Activated B cell treated with CpG ODN at 0.5 μM for 24 hours (primary cell): ENCODE data around the gene PELI2. TPM values are rescaled to one million over a fixed set of nuclear protein-coding genes. Genes with fewer than 3 reads are reported as not detected.

Experiments
- ATAC-seq: fragments of 200-7000 bp; cut with Tn5 transposase; one replicate; pipeline ENCODE4 v1.10.0; 2021; ENCODE audit warnings: low read depth, mild to moderate bottlenecking, moderate library complexity
- CTCF ChIA-PET: fragments of 350-600 bp; sonication (Branson Sonifier 250); formaldehyde crosslinking; loops from one replicate; lab custom pipeline; 2021; ENCODE audit warnings: antibody characterized with exemption; lab: Charles Lee
- POLR2A ChIA-PET: fragments of 350-600 bp; sonication (Branson Sonifier 250); formaldehyde crosslinking; loops from one replicate; lab custom pipeline; 2021; ENCODE audit warnings: antibody characterized with exemption; lab: Charles Lee
- DNase-seq: peaks from one replicate; pipeline ENCODE4 v3.0.0; 2022
- H3K27ac Mint-ChIP-seq: one replicate; pipeline ENCODE4 v1.8.0; 2020; ENCODE audit warnings: mixed read lengths
- H3K27me3 Mint-ChIP-seq: one replicate; pipeline ENCODE4 v1.8.0; 2021; ENCODE audit warnings: mixed read lengths
- H3K36me3 Mint-ChIP-seq: one replicate; pipeline ENCODE4 v1.8.0; 2021; ENCODE audit warnings: low read depth, mixed read lengths
- H3K4me1 Mint-ChIP-seq: one replicate; pipeline ENCODE4 v1.8.0; 2021; ENCODE audit warnings: mixed read lengths
- H3K4me3 Mint-ChIP-seq: one replicate; pipeline ENCODE4 v1.8.0; 2020; ENCODE audit warnings: mild to moderate bottlenecking, mixed read lengths
- H3K9me3 Mint-ChIP-seq: one replicate; pipeline ENCODE4 v1.8.0; 2020; ENCODE audit warnings: mixed read lengths
- CTCF ChIP-seq: fragments of 200-600 bp; IDR thresholded peaks from one replicate; pipeline ENCODE4 v1.8.0; 2022; ENCODE audit warnings: antibody characterized with exemption, mild to moderate bottlenecking
- intact Hi-C: fragments of 100-400 bp; cut with micrococcal nuclease; formaldehyde crosslinking; loops from one replicate; pipeline ENCODE4 v1.15.1; 2024
- total RNA-seq: library from RNA; stranded (reverse); gene quantifications from 2 replicates; pipeline ENCODE4 v1.2.3, GENCODE V29; 2022

The PELI2 gene
- total RNA-seq, 1 donor from 2014 or later = 6.1 TPM

- no peaks in the 10 kb centered on the region for H3K27me3 Mint-ChIP-seq
These were observed 123.2 kb downstream of the PELI2 start for GRCh38 chr14:56241461-56241860.

GRCh38 chr14:56243110-56243509 is 124.9 kb downstream of the PELI2 start:
- H3K9me3 Mint-ChIP-seq = no peaks in the 10 kb centered on the region
- H3K4me1 Mint-ChIP-seq = peaks cover 11% of the 10 kb centered on the region
- DNase-seq (no peak), ATAC-seq (no peak)
- intact Hi-C loops = no loop called here
- no peak overlapping the region for H3K27ac Mint-ChIP-seq
- CTCF ChIA-PET = no interaction called here
- POLR2A ChIA-PET = no interaction called here
- TF ChIP-seq CTCF = no peak
- H3K36me3 Mint-ChIP-seq = no peaks in the 10 kb centered on the region
- no peaks in the 10 kb centered on the region for H3K27me3 Mint-ChIP-seq
- H3K4me3 Mint-ChIP-seq = no peak overlapping the region

More at GRCh38 chr14:56241461-56241860, 123.2 kb downstream of the PELI2 start:
- ATAC-seq = no peak
- POLR2A ChIA-PET = no interaction called here
- peaks cover 11% of the 10 kb centered on the region for H3K4me1 Mint-ChIP-seq
- no peak overlapping the region for H3K27ac Mint-ChIP-seq
- no peak for DNase-seq
- intact Hi-C loops = no loop called here
- H3K4me3 Mint-ChIP-seq = no peak overlapping the region
- H3K9me3 Mint-ChIP-seq = no peaks in the 10 kb centered on the region
- TF ChIP-seq CTCF = no peak
- CTCF ChIA-PET = no interaction called here
- H3K36me3 Mint-ChIP-seq = no peaks in the 10 kb centered on the region

- no peak for DNase-seq
- ATAC-seq = no peak
- no peak overlapping the region for H3K27ac Mint-ChIP-seq
- H3K9me3 Mint-ChIP-seq = no peaks in the 10 kb centered on the region
- CTCF ChIA-PET = interaction anchor here (0.6 kb wide), 1 partner anchor 32 kb away, joined by 3 read pairs; no protein-coding TSS in a partner anchor
- intact Hi-C loops = no loop called here
- H3K27me3 Mint-ChIP-seq = no peaks in the 10 kb centered on the region
- H3K4me1 Mint-ChIP-seq = peaks cover 11% of the 10 kb centered on the region
- no peak for TF ChIP-seq CTCF
- H3K4me3 Mint-ChIP-seq = no peak overlapping the region
- POLR2A ChIA-PET = no interaction called here
- no peaks in the 10 kb centered on the region for H3K36me3 Mint-ChIP-seq
These were observed 126.1 kb downstream of the PELI2 start for GRCh38 chr14:56244138-56244789.

GRCh38 chr14:56247495-56248200 is 129.4 kb downstream of the PELI2 start:
- Mint-ChIP-seq H3K9me3 (peaks cover 2% of the 10 kb centered on the region), H3K4me1 (peaks cover 11% of the 10 kb centered on the region), H3K27ac (no peak overlapping the region), H3K36me3 (peaks cover 1% of the 10 kb centered on the region), H3K4me3 (no peak overlapping the region), H3K27me3 (no peaks in the 10 kb centered on the region)
- intact Hi-C loops = no loop called here
- ChIA-PET POLR2A (no interaction called here), CTCF (no interaction called here)
- DNase-seq (no peak), ATAC-seq (no peak)
- no peak for TF ChIP-seq CTCF

- no peak for ATAC-seq
- H3K27ac Mint-ChIP-seq = no peak overlapping the region
These were observed 130.2 kb downstream of the PELI2 start for GRCh38 chr14:56248442-56248841.

More at GRCh38 chr14:56248442-56248841, 130.2 kb downstream of the PELI2 start:
- ChIA-PET CTCF (no interaction called here), POLR2A (no interaction called here)
- no peak for DNase-seq
- intact Hi-C loops = no loop called here
- Mint-ChIP-seq H3K27me3 (no peaks in the 10 kb centered on the region), H3K36me3 (peaks cover 6% of the 10 kb centered on the region), H3K9me3 (peaks cover 6% of the 10 kb centered on the region), H3K4me3 (no peak overlapping the region), H3K4me1 (peaks cover 8% of the 10 kb centered on the region)
- TF ChIP-seq CTCF = no peak
